Left lung (tissue), 10 donors: ENCODE results near the gene FKBP4. TPM values are rescaled to one million over a fixed set of nuclear protein-coding genes. Genes with fewer than 3 reads are reported as not detected.

Experiments
- ATAC-seq: fragments of 200-7000 bp; cut with Tn5 transposase; one replicate; pipeline ENCODE4 v1.9.1; 2020; ENCODE audit warnings: moderate library complexity
- DNase-seq, 4 donors: peaks; one replicate each; pipeline ENCODE4 v3.0.0-alpha.2; 2013 to 2020
- H3K27ac ChIP-seq, 2 donors: fragments of 200-600 bp; sonication (generic) in 1 of 2; one replicate each; pipeline versions ENCODE4 v1.5.0 to v1.8.0; 2020 to 2021
- H3K27me3 ChIP-seq, 2 donors: fragments of 200-600 bp; sonication (generic) in 1 of 2; one replicate each; pipeline versions ENCODE4 v1.5.0 to v1.8.0; 2020 to 2021
- H3K36me3 ChIP-seq, 2 donors: fragments of 200-600 bp; sonication (generic) in 1 of 2; one replicate each; pipeline versions ENCODE4 v1.5.0 to v1.8.0; 2020 to 2021
- H3K4me1 ChIP-seq, 2 donors: fragments of 200-600 bp; one replicate each; pipeline ENCODE4 v1.8.0; 2021
- H3K4me3 ChIP-seq, 2 donors: fragments of 200-600 bp; sonication (generic) in 1 of 2; one replicate each; pipeline versions ENCODE4 v1.5.0 to v1.8.0; 2020 to 2021; ENCODE audit warnings: mild to moderate bottlenecking in 1 of 2
- H3K9me3 ChIP-seq, 2 donors: fragments of 200-600 bp; sonication (generic) in 1 of 2; one replicate each; pipeline versions ENCODE4 v1.5.0 to v1.8.0; 2020 to 2021
- CTCF ChIP-seq, 2 donors: fragments of 200-600 bp; sonication (generic) in 1 of 2; IDR thresholded peaks; one replicate each; pipeline versions ENCODE4 v1.5.0 to v1.8.0; 2021; ENCODE audit warnings: antibody characterized with exemption in 2 of 2
- intact Hi-C, 2 donors: fragments of 100-400 bp; cut with DNase I; formaldehyde crosslinking; loops; one replicate each; pipeline versions ENCODE4 v1.11.2 to v1.14.2; 2022
- polyA plus RNA-seq, 6 donors: library from polyadenylated mRNA; unstranded; fragments of 120-200 nt; gene quantifications; one replicate each; pipeline ENCODE4 v1.2.1, GENCODE V29; 2013; ENCODE audit not compliant: insufficient read length in 6 of 6
- total RNA-seq, 2 donors: library from RNA; stranded (reverse); fragmentation: NEBNext Ultra II Directional; extraction: Animal tissue kit (Norgen Biotek cat#: 25700); gene quantifications; one replicate each; pipeline ENCODE4 v1.2.1, GENCODE V29; 2021
- donor health status: DM: no; HTN: yes; CAD: no.
- donor health status: DM: no; HTN: no; CAD: no.

The FKBP4 gene
- total and polyA plus RNA-seq, 8 donors = 48.1 to 110 (median 85.2) TPM

GRCh38 chr12:2775431-2775830 lies 19.3 kb upstream of the FKBP4 start:
- Histone ChIP-seq H3K4me3 (no peak overlapping the region), H3K4me1 (no peaks in the 10 kb centered on the region), H3K36me3 (no peaks in the 10 kb centered on the region), H3K9me3 (no peaks in the 10 kb centered on the region), H3K27ac (no peak overlapping the region), H3K27me3 (no peaks in the 10 kb centered on the region)
- DNase-seq (no peak), ATAC-seq (no peak)
- TF ChIP-seq CTCF (IDR thresholded peaks at IDR 0.05) = no peak
- intact Hi-C loops = no loop called here

- H3K36me3 ChIP-seq = no peaks in the 10 kb centered on the region
- H3K9me3 ChIP-seq = no peaks in the 10 kb centered on the region
- ATAC-seq (no peak), DNase-seq (no peak)
- H3K4me3 ChIP-seq = no peak overlapping the region
- TF ChIP-seq CTCF (IDR thresholded peaks at IDR 0.05) = no peak
- H3K27me3 ChIP-seq = no peaks in the 10 kb centered on the region
- intact Hi-C loops = no loop called here
- no peaks in the 10 kb centered on the region for H3K4me1 ChIP-seq
- H3K27ac ChIP-seq = no peak overlapping the region
Measured at GRCh38 chr12:2776129-2776806, 18.5 kb upstream of the FKBP4 start.

- H3K27ac ChIP-seq = no peak overlapping the region
- DNase-seq (no peak), ATAC-seq (no peak)
- no peak for TF ChIP-seq CTCF (IDR thresholded peaks at IDR 0.05)
- H3K4me3 ChIP-seq = no peak overlapping the region
- H3K4me1 ChIP-seq = peaks cover 0 to 8% of the 10 kb centered on the region in 2 donors
- H3K27me3 ChIP-seq = peaks cover 7 to 21% of the 10 kb centered on the region in 2 donors
- no peaks in the 10 kb centered on the region for H3K36me3 ChIP-seq
- H3K9me3 ChIP-seq = no peaks in the 10 kb centered on the region
- intact Hi-C loops = no loop called here
Measured at GRCh38 chr12:2779281-2779680, 15.5 kb upstream of the FKBP4 start.

GRCh38 chr12:2783936-2784600 lies 10.7 kb upstream of the FKBP4 start:
- ATAC-seq (peak; percentile 98), DNase-seq (peak; percentile 71 to 86 (median 76))
- intact Hi-C loops = no loop called here
- H3K36me3 ChIP-seq = no peaks in the 10 kb centered on the region
- peaks cover 7 to 28% of the 10 kb centered on the region in 2 donors for H3K27me3 ChIP-seq
- H3K4me3 ChIP-seq = no peak overlapping the region
- H3K4me1 ChIP-seq = peaks cover 0 to 16% of the 10 kb centered on the region in 2 donors
- H3K9me3 ChIP-seq = no peaks in the 10 kb centered on the region
- TF ChIP-seq CTCF (IDR thresholded peaks at IDR 0.05) = peak; percentile 86 to 94
- no peak overlapping the region for H3K27ac ChIP-seq

- Histone ChIP-seq H3K4me3 (no peak overlapping the region), H3K36me3 (no peaks in the 10 kb centered on the region), H3K27ac (no peak overlapping the region), H3K27me3 (peaks cover 7 to 28% of the 10 kb centered on the region in 2 donors), H3K9me3 (no peaks in the 10 kb centered on the region), H3K4me1 (peaks cover 0 to 16% of the 10 kb centered on the region in 2 donors)
- TF ChIP-seq CTCF (IDR thresholded peaks at IDR 0.05) = no peak
- ATAC-seq (peak; percentile 77), DNase-seq (no peak)
- intact Hi-C loops = no loop called here
Measured at GRCh38 chr12:2785017-2785416, 9.8 kb upstream of the FKBP4 start.
